Endothelial cell of umbilical vein (primary cell): ENCODE results near the gene MOCOS. TPM values are rescaled to one million over a fixed set of nuclear protein-coding genes. Genes with fewer than 3 reads are reported as not detected.
A peak's percentile ranks its signal among the peaks of the same experiment; 100 is the strongest.

Experiments used
- BruUV-seq: library from RNA; stranded (reverse); fragments of 400-500 nt; replicated peaks from 2 replicates; lab custom pipeline; 2021; lab: Mats Ljungman, UMichigan
- CTCF ChIA-PET: fragments of 300-600, 350-600 bp; sonication (Branson Sonifier 250); formaldehyde crosslinking; loops from one replicate; lab custom pipeline; 2021; ENCODE audit warnings: antibody characterized with exemption, inconsistent platforms; lab: Charles Lee
- POLR2A ChIA-PET: fragments of 300-600, 350-600 bp; sonication (Branson Sonifier 250); formaldehyde crosslinking; loops from one replicate; lab custom pipeline; 2021; ENCODE audit warnings: antibody characterized with exemption, inconsistent platforms; lab: Charles Lee
- DNase-seq: peaks from one replicate; pipeline ENCODE4 v3.0.0-alpha.2; 2011; ENCODE audit warnings: low read depth, low spot score
- FAIRE-seq: peaks from 2 replicates; lab custom pipeline; 2011; peaks lifted over from hg19 to GRCh38; lab: Jason Lieb, UNC
- H2AFZ ChIP-seq: 2 replicates; pipeline ENCODE4 v1.6.0; 2012; ENCODE audit warnings: low read depth, low read length, control low read depth, inconsistent platforms
- H3K27ac ChIP-seq: 2 replicates; pipeline ENCODE4 v1.5.1; 2011; ENCODE audit warnings: low read depth, mild to moderate bottlenecking, control low read depth, low read length, moderate library complexity; ENCODE audit not compliant: insufficient read depth
- H3K27me3 ChIP-seq, 2 experiments: 2 replicates each; pipeline versions ENCODE4 v1.6.0 to v1.6.1; 2011; ENCODE audit warnings: low read length in 2 of 2, mixed read lengths in 1 of 2; ENCODE audit not compliant: control insufficient read depth in 2 of 2, insufficient read depth in 2 of 2
- H3K36me3 ChIP-seq, 2 experiments: 2 replicates in 1 of 2; 3 replicates in 1 of 2; pipeline ENCODE4 v1.5.1; 2011; ENCODE audit warnings: low read length in 2 of 2, mild to moderate bottlenecking in 1 of 2, moderate library complexity in 1 of 2; ENCODE audit not compliant: control insufficient read depth in 2 of 2, insufficient read depth in 2 of 2; ENCODE audit errors: extremely low read depth in 1 of 2
- H3K4me1 ChIP-seq: 3 replicates; pipeline ENCODE4 v1.5.1; 2011; ENCODE audit warnings: mild to moderate bottlenecking, low read length; ENCODE audit not compliant: control insufficient read depth, insufficient read depth; ENCODE audit errors: extremely low read depth
- H3K4me2 ChIP-seq: 2 replicates; pipeline ENCODE4 v1.6.1; 2011; ENCODE audit warnings: low read length, control low read depth, mixed read lengths; ENCODE audit not compliant: insufficient read depth
- H3K4me3 ChIP-seq, 3 experiments: fragments of 200-600 bp in 1 of 3; sonication (generic), shearing (Covaris generic) in 1 of 3; replicated peaks in 1 of 3; 2 replicates each; pipeline ENCODE4 v1.5.1; 2011 to 2016; ENCODE audit warnings: control low read depth in 3 of 3, low read length in 3 of 3, mild to moderate bottlenecking in 2 of 3, inconsistent platforms in 1 of 3, low read depth in 1 of 3, moderate library complexity in 1 of 3; ENCODE audit not compliant: insufficient read depth in 1 of 3
- H3K79me2 ChIP-seq: 2 replicates; pipeline ENCODE4 v1.6.0; 2012; ENCODE audit warnings: low read length, inconsistent platforms; ENCODE audit not compliant: control insufficient read depth, insufficient read depth
- H3K9ac ChIP-seq: replicated peaks from 2 replicates; pipeline ENCODE3; 2011; ENCODE audit warnings: low read length, control low read depth; ENCODE audit not compliant: insufficient read depth; ENCODE audit errors: extremely low read depth
- H3K9me1 ChIP-seq: replicated peaks from 3 replicates; pipeline ENCODE4 v1.6.0; 2011; ENCODE audit warnings: mild to moderate bottlenecking, low read length; ENCODE audit not compliant: control insufficient read depth, insufficient read depth; ENCODE audit errors: extremely low read depth
- H3K9me3 ChIP-seq: replicated peaks from 2 replicates; pipeline ENCODE4 v1.5.1; 2012; ENCODE audit warnings: low read length, inconsistent platforms; ENCODE audit not compliant: control insufficient read depth, insufficient read depth
- H4K20me1 ChIP-seq: replicated peaks from 2 replicates; pipeline ENCODE3; 2011; ENCODE audit warnings: mild to moderate bottlenecking, low read length; ENCODE audit not compliant: control insufficient read depth, insufficient read depth; ENCODE audit errors: extremely low read depth
- CTCF ChIP-seq, 2 donors: IDR thresholded peaks; 1 replicate in 1 of 2; 2 replicates in 1 of 2; pipeline ENCODE4 v1.5.1; 2011; ENCODE audit warnings: low read length in 2 of 2, mild to moderate bottlenecking in 2 of 2, moderate library complexity in 2 of 2, control low read depth in 1 of 2, inconsistent platforms in 1 of 2, low read depth in 1 of 2; ENCODE audit not compliant: insufficient read depth in 1 of 2; ENCODE audit errors: extremely low read depth in 1 of 2
- FOS ChIP-seq: IDR thresholded peaks from 2 replicates; pipeline ENCODE4 v1.6.1; 2011; ENCODE audit warnings: mild to moderate bottlenecking, low read length, moderate library complexity, borderline replicate concordance; ENCODE audit not compliant: insufficient read depth
- GATA2 ChIP-seq: IDR thresholded peaks from 2 replicates; pipeline ENCODE4 v1.7.0; 2011; ENCODE audit warnings: low read depth, mild to moderate bottlenecking, moderate library complexity, mixed read lengths, low read length; ENCODE audit not compliant: insufficient read length, insufficient read depth
- JUN ChIP-seq: IDR thresholded peaks from 2 replicates; pipeline ENCODE4 v1.6.1; 2011; ENCODE audit warnings: borderline replicate concordance, low read depth; ENCODE audit not compliant: insufficient read length, insufficient read depth
- MAX ChIP-seq: IDR thresholded peaks from 2 replicates; pipeline ENCODE4 v1.6.1; 2011; ENCODE audit not compliant: insufficient read depth, insufficient read length
- POLR2A ChIP-seq: IDR thresholded peaks from 2 replicates; pipeline ENCODE4 v1.6.1; 2012; ENCODE audit warnings: low read depth, mild to moderate bottlenecking, control low read depth, low read length
- POLR2AphosphoS5 ChIP-seq: IDR thresholded peaks from 2 replicates; pipeline ENCODE4 v1.6.1; 2012; ENCODE audit warnings: low read depth, mild to moderate bottlenecking, control low read depth, low read length, moderate library complexity; ENCODE audit not compliant: insufficient read depth
- dilution Hi-C: fragments of 300-500 bp; cut with MboI; formaldehyde crosslinking; loops from one replicate; pipeline ENCODE4 v1.15.0; 2019; ENCODE audit warnings: low sequenced_read_pairs; ENCODE audit not compliant: extremely low pct_ligation_motif_present
- intact Hi-C: fragments of 100-400 bp; cut with micrococcal nuclease; formaldehyde crosslinking; loops from one replicate; pipeline ENCODE4 v1.10.0; 2022
- polyA plus RNA-seq, 4 experiments: library from polyadenylated mRNA; depleted of rRNA in 3 of 4; stranded (reverse) in 3 of 4; unstranded in 1 of 4; fragments of >200 nt; gene quantifications; 2 replicates each; pipeline versions ENCODE4 v1.2.1 to v1.2.3, GENCODE V29; 2011 to 2012; ENCODE audit warnings: missing spikeins in 1 of 4
- total RNA-seq: library from RNA; stranded (reverse); gene quantifications from 2 replicates; pipeline ENCODE4 v1.2.3, GENCODE V29; 2021

MOCOS gene
- total and polyA plus RNA-seq, 2 donors (not counting 3 experiments of a cell fraction or from before 2014, with no cell fraction given), result 0.18 to 0.88 TPM

GRCh38 chr18:36176711-36177110 is 10.6 kb upstream of the MOCOS start:
- Histone ChIP-seq H3K9ac (peak overlapping the region; percentile 41), H3K4me2 (peak overlapping the region; percentile 19)
- CTCF ChIA-PET, result interaction anchor here (1.1 to 1.6 kb wide), 2 partner anchors 10 to 33 kb away, joined by 3 read pairs; no protein-coding TSS in a partner anchor

More at GRCh38 chr18:36176711-36177110, 10.6 kb upstream of the MOCOS start:
- no peaks in the 10 kb centered on the region for H3K9me3 ChIP-seq
- no peaks in the 10 kb centered on the region for H3K9me1 ChIP-seq
- TF ChIP-seq FOS (peak; percentile 61), JUN (peak; percentile 96), CTCF (IDR thresholded peaks at IDR 0.05; ENCODE audit: extremely low read depth in 1 of 2, insufficient read depth in 1 of 2, low read depth in 1 of 2, low read length in 2 of 2) (no peak), GATA2 (no peak), POLR2AphosphoS5 (no peak), POLR2A (peak; percentile 12), MAX (peak; percentile 80)
- no peak overlapping the region for H2AFZ ChIP-seq
- intact Hi-C loops, result loop anchor here (1.0 to 2.0 kb wide), 2 partner anchors 18 to 464 kb away; no protein-coding TSS in a partner anchor
- H3K27me3 ChIP-seq, result no peaks in the 10 kb centered on the region
- H3K36me3 ChIP-seq, result peaks cover 0 to 7% of the 10 kb centered on the region in 2 experiments
- no peaks in the 10 kb centered on the region for H4K20me1 ChIP-seq
- DNase-seq (peak; percentile 87), FAIRE-seq (peak; percentile 62)
- POLR2A ChIA-PET, result no interaction called here
- H3K4me3 ChIP-seq, result no peak overlapping the region
- peak overlapping the region; percentile 88 for H3K27ac ChIP-seq
- dilution Hi-C loops, result no loop called here
- H3K4me1 ChIP-seq, result peaks cover 21% of the 10 kb centered on the region
- H3K79me2 ChIP-seq, result no peaks in the 10 kb centered on the region
- BruUV-seq, result no TSS peak
